ENCODE measurements around the gene TRPM2.

DNA sequence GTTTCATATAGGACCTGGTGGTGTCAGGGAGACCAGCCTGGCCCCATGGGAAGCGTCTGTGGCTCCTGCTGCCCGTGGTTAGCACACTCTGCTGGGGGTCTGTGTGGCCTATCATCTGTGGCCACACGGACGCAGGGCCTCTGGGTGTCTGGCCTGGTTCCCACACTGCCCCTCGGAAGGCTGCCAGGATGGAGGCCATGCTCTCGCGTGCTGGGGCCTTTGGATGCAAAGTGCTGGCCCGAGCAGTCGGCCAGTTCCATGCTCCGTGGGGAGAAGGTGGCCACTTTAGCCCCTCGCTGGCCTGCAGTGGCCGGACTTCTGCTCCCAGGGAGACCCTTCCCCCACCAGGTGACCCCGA lies 81.1 kb downstream of the TRPM2 start:
- TF ChIP-seq, protein P1, sequence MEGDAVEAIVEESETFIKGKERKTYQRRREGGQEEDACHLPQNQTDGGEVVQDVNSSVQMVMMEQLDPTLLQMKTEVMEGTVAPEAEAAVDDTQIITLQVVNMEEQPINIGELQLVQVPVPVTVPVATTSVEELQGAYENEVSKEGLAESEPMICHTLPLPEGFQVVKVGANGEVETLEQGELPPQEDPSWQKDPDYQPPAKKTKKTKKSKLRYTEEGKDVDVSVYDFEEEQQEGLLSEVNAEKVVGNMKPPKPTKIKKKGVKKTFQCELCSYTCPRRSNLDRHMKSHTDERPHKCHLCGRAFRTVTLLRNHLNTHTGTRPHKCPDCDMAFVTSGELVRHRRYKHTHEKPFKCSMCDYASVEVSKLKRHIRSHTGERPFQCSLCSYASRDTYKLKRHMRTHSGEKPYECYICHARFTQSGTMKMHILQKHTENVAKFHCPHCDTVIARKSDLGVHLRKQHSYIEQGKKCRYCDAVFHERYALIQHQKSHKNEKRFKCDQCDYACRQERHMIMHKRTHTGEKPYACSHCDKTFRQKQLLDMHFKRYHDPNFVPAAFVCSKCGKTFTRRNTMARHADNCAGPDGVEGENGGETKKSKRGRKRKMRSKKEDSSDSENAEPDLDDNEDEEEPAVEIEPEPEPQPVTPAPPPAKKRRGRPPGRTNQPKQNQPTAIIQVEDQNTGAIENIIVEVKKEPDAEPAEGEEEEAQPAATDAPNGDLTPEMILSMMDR (IDR thresholded peaks at IDR 0.05) = no peak
- TF ChIP-seq POLR2A (IDR thresholded peaks at IDR 0.05) = no peak
